ENCODE measurements around the gene RPL18A.

RPL18A gene

GRCh38 chr19:17824339-17824738, 35.4 kb upstream of the RPL18A start:
- no peak for DNase-seq (ENCODE audit: low read depth, low spot score)
- ChIA-PET CTCF (interaction anchor here (1.3 kb wide), 1 partner anchor 10 kb away, joined by 3 read pairs; no protein-coding TSS in a partner anchor), POLR2A (no interaction called here)
- TF ChIP-seq, protein P1, sequence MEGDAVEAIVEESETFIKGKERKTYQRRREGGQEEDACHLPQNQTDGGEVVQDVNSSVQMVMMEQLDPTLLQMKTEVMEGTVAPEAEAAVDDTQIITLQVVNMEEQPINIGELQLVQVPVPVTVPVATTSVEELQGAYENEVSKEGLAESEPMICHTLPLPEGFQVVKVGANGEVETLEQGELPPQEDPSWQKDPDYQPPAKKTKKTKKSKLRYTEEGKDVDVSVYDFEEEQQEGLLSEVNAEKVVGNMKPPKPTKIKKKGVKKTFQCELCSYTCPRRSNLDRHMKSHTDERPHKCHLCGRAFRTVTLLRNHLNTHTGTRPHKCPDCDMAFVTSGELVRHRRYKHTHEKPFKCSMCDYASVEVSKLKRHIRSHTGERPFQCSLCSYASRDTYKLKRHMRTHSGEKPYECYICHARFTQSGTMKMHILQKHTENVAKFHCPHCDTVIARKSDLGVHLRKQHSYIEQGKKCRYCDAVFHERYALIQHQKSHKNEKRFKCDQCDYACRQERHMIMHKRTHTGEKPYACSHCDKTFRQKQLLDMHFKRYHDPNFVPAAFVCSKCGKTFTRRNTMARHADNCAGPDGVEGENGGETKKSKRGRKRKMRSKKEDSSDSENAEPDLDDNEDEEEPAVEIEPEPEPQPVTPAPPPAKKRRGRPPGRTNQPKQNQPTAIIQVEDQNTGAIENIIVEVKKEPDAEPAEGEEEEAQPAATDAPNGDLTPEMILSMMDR (IDR thresholded peaks at IDR 0.05; ENCODE audit: insufficient read depth, low read length, missing control alignments): no peak
- H3K4me3 ChIP-seq (ENCODE audit: low read depth, low read length): no peak overlapping the region

DNA sequence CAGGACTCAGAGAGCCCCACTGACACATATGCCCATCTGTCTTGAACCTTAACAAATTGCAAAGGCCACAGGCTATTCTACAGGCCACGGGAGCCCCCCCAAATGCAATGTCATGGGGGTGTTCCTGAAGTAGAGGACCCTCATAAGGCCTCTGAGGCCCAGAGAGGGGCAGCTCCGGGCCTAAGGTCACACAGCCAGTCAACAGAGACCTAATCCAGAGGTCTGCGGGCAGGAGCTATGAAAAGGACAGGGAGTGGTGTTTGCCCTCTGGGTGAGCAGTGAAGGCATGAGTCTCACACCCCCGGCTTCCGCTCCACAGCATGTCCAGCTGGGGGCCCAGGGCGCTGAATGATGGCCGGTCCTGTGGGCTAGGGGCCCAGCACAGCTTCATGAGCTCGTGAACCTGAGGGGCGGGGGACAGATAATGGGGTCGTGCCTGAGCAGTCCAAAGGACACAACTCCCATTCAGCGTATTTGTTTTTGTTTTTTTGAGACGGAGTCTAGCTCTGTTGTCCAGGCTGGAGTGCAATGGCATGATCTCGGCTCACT, 33.1 kb upstream of the RPL18A start:
- ChIA-PET POLR2A (no interaction called here), CTCF (no interaction called here)
- no peak for DNase-seq (ENCODE audit: low read depth, low spot score)
- TF ChIP-seq, protein P1 (IDR thresholded peaks at IDR 0.05; ENCODE audit: insufficient read depth, low read length, missing control alignments): no peak
- H3K4me3 ChIP-seq (ENCODE audit: low read depth, low read length): no peak overlapping the region

DNA sequence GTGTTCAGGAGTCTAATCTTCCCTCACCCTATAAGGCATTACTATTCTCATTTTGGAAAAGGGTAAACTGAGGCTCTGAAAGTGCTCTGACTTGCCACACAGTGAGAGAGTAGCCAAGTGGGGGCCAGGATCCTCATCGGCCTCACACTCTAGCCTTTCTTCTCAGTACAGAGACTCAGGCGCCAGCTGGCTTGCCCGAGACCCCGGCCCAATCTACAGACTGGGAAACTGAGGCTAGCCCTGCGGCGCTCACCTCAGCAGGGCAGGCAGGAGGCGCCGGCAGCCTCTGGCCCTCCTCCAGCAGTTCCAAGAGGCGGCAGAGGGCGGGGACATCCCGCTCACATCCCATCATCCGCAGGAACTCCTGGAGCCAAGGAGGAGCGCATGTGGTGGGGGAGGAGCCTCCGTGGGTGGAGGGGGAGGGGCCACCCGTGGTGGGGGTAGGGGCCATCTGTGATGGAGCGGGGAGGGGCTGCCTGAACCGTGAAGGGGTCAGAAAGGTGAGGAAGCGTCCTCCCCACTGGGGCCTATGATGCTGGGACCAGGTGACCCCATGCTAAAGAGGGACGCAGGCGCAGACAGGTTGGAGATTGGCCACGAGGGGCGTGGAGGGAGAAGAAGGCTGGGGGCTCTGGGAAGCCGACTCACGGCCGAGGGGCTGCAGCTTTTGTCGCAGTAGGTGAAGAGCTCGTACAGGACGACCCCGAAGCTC, 29.7 kb upstream of the RPL18A start:
- peak overlapping the region; percentile 44 for H3K4me3 ChIP-seq (ENCODE audit: low read depth, low read length)
- DNase-seq (ENCODE audit: low read depth, low spot score): no peak
- TF ChIP-seq, protein P1 (IDR thresholded peaks at IDR 0.05; ENCODE audit: insufficient read depth, low read length, missing control alignments): no peak
- CTCF ChIA-PET: interaction anchor here (0.9 to 1.2 kb wide), 3 partner anchors 30 to 116 kb away, joined by 3 to 4 read pairs (median 3); partner anchors contain the start of gene RPL18A
- POLR2A ChIA-PET: no interaction called here

DNA sequence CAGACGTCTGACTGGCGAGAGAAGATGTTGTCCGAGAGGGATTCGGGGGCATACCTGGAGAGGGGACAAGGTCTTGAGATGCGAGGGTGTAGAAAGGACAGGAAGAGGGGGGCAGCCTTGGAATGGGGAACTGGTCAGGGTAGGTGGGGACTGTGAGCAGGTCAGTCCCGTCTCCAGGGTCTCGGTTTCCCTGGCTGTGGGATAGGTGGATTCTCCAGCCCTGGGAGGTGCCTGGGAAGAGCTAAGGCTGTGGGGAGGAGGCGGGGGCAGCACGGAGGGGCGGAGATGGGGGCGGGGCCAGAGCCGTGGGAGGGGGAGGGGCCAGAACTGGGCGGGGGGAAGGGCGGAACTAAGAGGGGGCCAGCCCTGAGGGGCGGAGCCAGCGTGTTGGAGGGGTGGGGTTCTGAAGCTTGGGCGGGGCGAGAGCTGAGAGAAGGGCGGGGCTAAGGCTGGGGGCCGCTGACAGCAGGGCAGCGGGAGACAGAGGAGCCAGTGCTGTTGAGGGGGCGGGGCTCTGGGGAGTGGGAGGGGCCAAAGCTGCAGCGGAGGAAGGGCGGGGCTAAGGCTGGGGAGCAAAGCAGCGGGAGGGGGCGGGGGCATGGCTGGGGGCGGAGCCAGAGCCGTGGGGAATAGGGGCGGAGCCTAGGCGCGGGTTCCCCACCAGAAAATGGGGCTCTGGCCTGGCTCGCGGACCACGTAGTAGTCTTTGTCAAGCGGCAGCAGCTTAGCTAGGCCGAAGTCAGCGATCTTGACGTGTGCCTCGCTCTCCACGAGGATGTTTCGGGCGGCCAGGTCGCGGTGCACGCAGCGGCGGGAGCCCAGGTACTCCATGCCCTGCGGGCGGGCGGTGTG, 28.9 kb upstream of the RPL18A start:
- DNase-seq (ENCODE audit: low read depth, low spot score): no peak
- ChIA-PET CTCF (interaction anchor here (0.9 to 1.2 kb wide), 2 partner anchors 29 to 46 kb away, joined by 3 to 4 read pairs; partner anchors contain the start of gene RPL18A), POLR2A (no interaction called here)
- peak overlapping the region; percentile 48 for H3K4me3 ChIP-seq (ENCODE audit: low read depth, low read length)
- TF ChIP-seq, protein P1 (IDR thresholded peaks at IDR 0.05; ENCODE audit: insufficient read depth, low read length, missing control alignments): no peak

DNA sequence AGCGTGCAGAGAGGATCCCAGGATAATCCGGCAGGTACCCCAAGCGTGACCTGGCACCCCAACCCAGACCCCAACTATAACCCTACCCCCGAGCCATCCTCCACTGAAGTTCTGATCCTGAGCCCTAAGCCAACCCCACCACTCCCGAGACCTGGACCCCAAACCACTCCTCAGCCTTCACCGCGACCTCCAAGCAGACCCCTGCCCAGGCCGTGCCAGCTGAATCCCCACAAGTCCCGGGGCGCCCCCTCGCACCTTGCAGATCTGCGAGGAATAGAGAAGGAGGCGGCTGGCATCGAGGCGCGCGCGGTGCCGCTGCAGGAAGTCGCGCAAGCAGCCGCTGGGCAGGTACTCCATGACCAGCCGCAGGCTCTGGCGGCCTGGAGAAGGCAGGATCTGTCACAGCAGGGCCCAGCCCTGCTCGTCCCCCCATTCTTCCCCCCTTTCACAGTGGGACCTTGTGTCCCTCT, 28.3 kb upstream of the RPL18A start:
- ChIA-PET POLR2A (no interaction called here), CTCF (interaction anchor here (1.2 to 1.9 kb wide), 2 partner anchors 11 to 28 kb away, joined by 4 to 6 read pairs; partner anchors contain the start of gene RPL18A)
- peak overlapping the region; percentile 48 for H3K4me3 ChIP-seq (ENCODE audit: low read depth, low read length)
- TF ChIP-seq, protein P1 (IDR thresholded peaks at IDR 0.05; ENCODE audit: insufficient read depth, low read length, missing control alignments): no peak
- no peak for DNase-seq (ENCODE audit: low read depth, low spot score)
